ENCODE data around the gene RC3H1. TPM values are rescaled to one million over a fixed set of nuclear protein-coding genes. Genes with fewer than 3 reads are reported as not detected.
A peak's percentile ranks its signal among the peaks of the same experiment; 100 is the strongest.

RC3H1 gene
- total and polyA plus RNA-seq, 11 donors: 3.8 to 32.0 (median 19.1) TPM

- TF ChIP-seq CTCF (IDR thresholded peaks at IDR 0.05) (no peak), POLR2A (IDR thresholded peaks at IDR 0.05) (no peak)
- Histone ChIP-seq H3K9me3 (no peaks in the 10 kb centered on the region), H3K27ac (peak overlapping the region; percentile 84 to 99 (median 96)), H3K4me1 (peaks cover 5 to 46% (median 40%) of the 10 kb centered on the region in 12 donors), H3K4me3 (peak overlapping the region in 11 of 12 donors; percentile 72 to 94 (median 83)), H3K36me3 (peaks cover 0 to 5% (median 0%) of the 10 kb centered on the region in 9 donors), H3K27me3 (no peaks in the 10 kb centered on the region)
- no peak for ATAC-seq
- 45 to 55% (median 51%) methylated on average over 4 of the region's 4 CpGs for WGBS, 4 donors
- no peak for DNase-seq
- intact Hi-C loops (cut with DNase I): loop anchor here in 6 of 10 donors (2.0 to 10.0 kb wide), 6 partner anchors 132 to 192 kb away; partner anchors contain the start of genes ZBTB37 (in 4 of the 6), RABGAP1L (in 3 of the 6) and GAS5 (in 2 of the 6)
Observed at GRCh38 chr1:174022976-174023277, 770 bp upstream of the RC3H1 start.

GRCh38 chr1:174021591-174022079 is 522 bp downstream of the RC3H1 start:
- Histone ChIP-seq H3K36me3 (peaks cover 0 to 5% (median 0%) of the 10 kb centered on the region in 9 donors), H3K27ac (peak overlapping the region; percentile 84 to 99 (median 96)), H3K4me3 (peak overlapping the region; percentile 72 to 94 (median 85)), H3K27me3 (no peaks in the 10 kb centered on the region), H3K4me1 (peaks cover 5 to 59% (median 52%) of the 10 kb centered on the region in 12 donors), H3K9me3 (no peaks in the 10 kb centered on the region)
- intact Hi-C loops (cut with DNase I): loop anchor here in 6 of 10 donors (2.0 to 10.0 kb wide), 6 partner anchors 133 to 193 kb away; partner anchors contain the start of genes ZBTB37 (in 4 of the 6), RABGAP1L (in 3 of the 6) and GAS5 (in 2 of the 6)
- no peak for TF ChIP-seq POLR2A (IDR thresholded peaks at IDR 0.05)
- TF ChIP-seq CTCF (IDR thresholded peaks at IDR 0.05): no peak
- DNase-seq (peak; percentile 35 to 77 (median 46)), ATAC-seq (peak in 3 of 4 donors; percentile 35 to 73 (median 68))
- WGBS, 4 donors: 0 to 1% (median 1%) methylated on average over 8 to 36 of the region's 36 CpGs

- DNase-seq (no peak), ATAC-seq (no peak)
- intact Hi-C loops (cut with DNase I): no loop called here
- Histone ChIP-seq H3K36me3 (peaks cover 0 to 5% (median 0%) of the 10 kb centered on the region in 9 donors), H3K9me3 (no peaks in the 10 kb centered on the region), H3K27ac (no peak overlapping the region), H3K27me3 (no peaks in the 10 kb centered on the region), H3K4me1 (peaks cover 5 to 82% (median 60%) of the 10 kb centered on the region in 12 donors), H3K4me3 (no peak overlapping the region)
- no peak for TF ChIP-seq POLR2A (IDR thresholded peaks at IDR 0.05)
- no peak for TF ChIP-seq CTCF (IDR thresholded peaks at IDR 0.05)
- WGBS, 4 donors: 49 to 62% (median 54%) methylated on average over 2 of the region's 2 CpGs
Observed at GRCh38 chr1:174018565-174018964, 3.6 kb downstream of the RC3H1 start.

GRCh38 chr1:174017231-174017970 is 4.8 kb downstream of the RC3H1 start:
- H3K27me3 ChIP-seq: no peaks in the 10 kb centered on the region
- no peak overlapping the region for H3K27ac ChIP-seq
- ATAC-seq (no peak), DNase-seq (no peak)
- peaks cover 0 to 5% (median 0%) of the 10 kb centered on the region in 9 donors for H3K36me3 ChIP-seq
- TF ChIP-seq POLR2A (IDR thresholded peaks at IDR 0.05) (no peak), CTCF (IDR thresholded peaks at IDR 0.05) (no peak)
- intact Hi-C loops (cut with DNase I): no loop called here
- H3K4me1 ChIP-seq: peaks cover 0 to 73% (median 53%) of the 10 kb centered on the region in 12 donors
- H3K9me3 ChIP-seq: no peaks in the 10 kb centered on the region
- no peak overlapping the region for H3K4me3 ChIP-seq
- WGBS, 4 donors: 32 to 53% (median 42%) methylated on average over 2 of the region's 2 CpGs

All from heart left ventricle (tissue), 16 donors.